Fibroblast of the aortic adventitia (primary cell): ENCODE data around the gene THOC1. TPM values are rescaled to one million over a fixed set of nuclear protein-coding genes. Genes with fewer than 3 reads are reported as not detected.

Experiments
- DNase-seq: peaks from one replicate; pipeline ENCODE4 v3.0.0-alpha.2; 2010; ENCODE audit warnings: low read depth
- H3K4me3 ChIP-seq: 2 replicates; pipeline ENCODE4 v1.5.1; 2011; ENCODE audit warnings: low read depth, mild to moderate bottlenecking, control low read depth, low read length, moderate library complexity
- CTCF ChIP-seq: IDR thresholded peaks from 2 replicates; pipeline ENCODE4 v1.5.1; 2011; ENCODE audit warnings: mild to moderate bottlenecking, low read length, control low read depth, inconsistent platforms; ENCODE audit not compliant: insufficient read depth
- total RNA-seq: library from RNA; depleted of rRNA; stranded (reverse); fragments of >200 nt; gene quantifications from 2 replicates; pipeline ENCODE4 v1.2.3, GENCODE V29; 2012; ENCODE audit warnings: low replicate concordance

The THOC1 gene
- total RNA-seq, 1 donor = 55.4 TPM

GRCh38 chr18:211582-211981, 56.3 kb downstream of the THOC1 start:
- TF ChIP-seq CTCF = no peak
- H3K4me3 ChIP-seq = no peak overlapping the region
- DNase-seq = no peak

GRCh38 chr18:210733-211132, 57.1 kb downstream of the THOC1 start:
- DNase-seq = no peak
- no peak overlapping the region for H3K4me3 ChIP-seq
- TF ChIP-seq CTCF = no peak

GRCh38 chr18:210075-210474, 57.8 kb downstream of the THOC1 start:
- H3K4me3 ChIP-seq = no peak overlapping the region
- no peak for TF ChIP-seq CTCF
- no peak for DNase-seq

- no peak for DNase-seq
- no peak overlapping the region for H3K4me3 ChIP-seq
- no peak for TF ChIP-seq CTCF
Measured at GRCh38 chr18:199768-200167, 68.1 kb downstream of the THOC1 start.

- no peak overlapping the region for H3K4me3 ChIP-seq
- no peak for DNase-seq
Measured at GRCh38 chr18:199214-199613, 68.6 kb downstream of the THOC1 start.

GRCh38 chr18:195651-196050, 72.2 kb downstream of the THOC1 start:
- no peak overlapping the region for H3K4me3 ChIP-seq
- no peak for TF ChIP-seq CTCF
- no peak for DNase-seq

More at GRCh38 chr18:199214-199613, 68.6 kb downstream of the THOC1 start:
- no peak for TF ChIP-seq CTCF

- no peak for DNase-seq
- no peak overlapping the region for H3K4me3 ChIP-seq
- no peak for TF ChIP-seq CTCF
Measured at GRCh38 chr18:192801-193200, 75.0 kb downstream of the THOC1 start.
